ENCODE results near the gene DLG2.
"Not testable (repeated sequence)": the region's sequence is repeated elsewhere in the genome, so short reads cannot be mapped to it uniquely, and the experiment has no call there.

DLG2 gene

GRCh38 chr11:85184721-85185120 is 442.4 kb downstream of the DLG2 start:
- DNase-seq, result no peak

GRCh38 chr11:85182441-85183387 is 444.4 kb downstream of the DLG2 start:
- peak; percentile 19 for DNase-seq

- DNase-seq, result no peak
Measured at GRCh38 chr11:85180528-85180927, 446.6 kb downstream of the DLG2 start.

GRCh38 chr11:85171648-85172257 is 455.4 kb downstream of the DLG2 start:
- no peak for DNase-seq

- DNase-seq, result no peak
Measured at GRCh38 chr11:85170184-85170583, 457.0 kb downstream of the DLG2 start.

- no peak for DNase-seq
Measured at GRCh38 chr11:85167471-85167870, 459.7 kb downstream of the DLG2 start.

- no peak for DNase-seq
Measured at GRCh38 chr11:85167038-85167437, 460.1 kb downstream of the DLG2 start.

- DNase-seq, result no peak
Measured at GRCh38 chr11:85165819-85166218, 461.3 kb downstream of the DLG2 start.

- DNase-seq, result no peak
Measured at GRCh38 chr11:85164743-85165142, 462.4 kb downstream of the DLG2 start.

- no peak for DNase-seq
Measured at GRCh38 chr11:85154294-85154693, 472.9 kb downstream of the DLG2 start.

GRCh38 chr11:85137597-85137996 is 489.5 kb downstream of the DLG2 start:
- no peak for DNase-seq

GRCh38 chr11:85133636-85134035 is 493.5 kb downstream of the DLG2 start:
- DNase-seq, result no peak

- DNase-seq, result no peak
Measured at GRCh38 chr11:85132851-85133585, 494.1 kb downstream of the DLG2 start.

- DNase-seq, result no peak
Measured at GRCh38 chr11:85127349-85127748, 499.8 kb downstream of the DLG2 start.

GRCh38 chr11:85123752-85124231 is 503.4 kb downstream of the DLG2 start:
- no peak for DNase-seq

GRCh38 chr11:85118151-85118550 is 509.0 kb downstream of the DLG2 start:
- DNase-seq, result no peak

- DNase-seq, result no peak
Measured at GRCh38 chr11:85115798-85116197, 511.3 kb downstream of the DLG2 start.

- no peak for DNase-seq
Measured at GRCh38 chr11:85114786-85115185, 512.4 kb downstream of the DLG2 start.

GRCh38 chr11:85110246-85110645 is 516.9 kb downstream of the DLG2 start:
- DNase-seq, result not testable (repeated sequence)

- DNase-seq, result no peak
Measured at GRCh38 chr11:85109141-85109540, 518.0 kb downstream of the DLG2 start.

- no peak for DNase-seq
Measured at GRCh38 chr11:85105868-85106267, 521.3 kb downstream of the DLG2 start.

GRCh38 chr11:85099522-85099921 is 527.6 kb downstream of the DLG2 start:
- DNase-seq, result no peak

- no peak for DNase-seq
Measured at GRCh38 chr11:85098996-85099395, 528.1 kb downstream of the DLG2 start.

Measured in hematopoietic multipotent progenitor cell treated with erythropoietin and hydrocortisone succinate and interleukin-3 and kit ligand, for 6 days (in vitro differentiated cells).